UCSD-AML1 (cell line): ENCODE data around the gene CHURC1.

Experiments used
- DNase-seq: peaks from one replicate; lab custom pipeline; 2025; ENCODE audit not compliant: unreplicated experiment; lab: John Stamatoyannopoulos, UW

Gene CHURC1

DNA sequence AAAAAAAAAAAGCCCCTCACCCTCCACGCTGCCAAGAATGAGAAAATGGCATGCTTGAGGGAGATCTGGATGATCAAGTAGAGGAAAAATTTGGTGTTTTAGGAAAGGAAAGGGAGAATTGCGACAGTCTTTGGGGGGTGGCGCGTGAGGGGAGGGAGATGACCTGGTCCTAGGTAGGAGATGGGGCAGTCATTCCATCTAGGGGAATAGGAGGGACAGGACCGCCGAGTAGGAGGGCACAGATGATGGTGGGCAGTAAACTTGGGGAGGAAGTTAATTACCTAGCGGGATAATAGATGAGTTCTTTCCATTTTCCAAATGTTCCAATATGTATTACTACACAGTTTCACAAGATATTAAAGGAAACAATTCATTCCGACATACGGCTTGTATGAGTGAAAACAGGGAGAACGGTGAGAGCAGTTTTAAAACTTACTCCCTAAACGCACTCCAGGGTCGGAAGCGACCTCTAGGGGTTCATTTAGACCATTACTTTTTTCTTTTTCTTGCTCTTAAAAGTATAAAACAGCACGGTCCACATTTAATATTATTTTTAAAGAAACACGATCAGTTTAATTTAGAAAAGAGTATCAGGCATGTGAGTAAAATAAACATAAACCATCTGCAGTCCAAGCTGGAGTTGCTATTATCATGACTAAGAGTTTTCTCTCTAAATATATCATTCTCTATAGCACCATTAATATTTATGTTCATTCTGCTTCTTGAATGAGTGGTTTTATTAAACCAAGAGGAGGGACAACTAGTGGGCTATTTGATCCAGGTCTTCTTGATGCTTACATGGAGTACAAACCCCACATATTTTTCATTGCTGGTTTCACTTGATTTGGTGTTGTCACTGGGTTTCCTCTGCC is 69.4 kb downstream of the CHURC1 start:
- DNase-seq, result no peak
